GM12892 (cell line): Measurements from ENCODE around the gene LY6G5C.

Source experiments
- POLR2AphosphoS5 ChIP-seq: IDR thresholded peaks from 2 replicates; pipeline ENCODE4 v1.6.1; 2011; ENCODE audit warnings: low read depth, low read length, control low read depth
- TAF1 ChIP-seq: IDR thresholded peaks from 2 replicates; pipeline ENCODE4 v1.6.1; 2011; ENCODE audit warnings: low read depth, mild to moderate bottlenecking, control low read depth, low read length, borderline replicate concordance

DNA sequence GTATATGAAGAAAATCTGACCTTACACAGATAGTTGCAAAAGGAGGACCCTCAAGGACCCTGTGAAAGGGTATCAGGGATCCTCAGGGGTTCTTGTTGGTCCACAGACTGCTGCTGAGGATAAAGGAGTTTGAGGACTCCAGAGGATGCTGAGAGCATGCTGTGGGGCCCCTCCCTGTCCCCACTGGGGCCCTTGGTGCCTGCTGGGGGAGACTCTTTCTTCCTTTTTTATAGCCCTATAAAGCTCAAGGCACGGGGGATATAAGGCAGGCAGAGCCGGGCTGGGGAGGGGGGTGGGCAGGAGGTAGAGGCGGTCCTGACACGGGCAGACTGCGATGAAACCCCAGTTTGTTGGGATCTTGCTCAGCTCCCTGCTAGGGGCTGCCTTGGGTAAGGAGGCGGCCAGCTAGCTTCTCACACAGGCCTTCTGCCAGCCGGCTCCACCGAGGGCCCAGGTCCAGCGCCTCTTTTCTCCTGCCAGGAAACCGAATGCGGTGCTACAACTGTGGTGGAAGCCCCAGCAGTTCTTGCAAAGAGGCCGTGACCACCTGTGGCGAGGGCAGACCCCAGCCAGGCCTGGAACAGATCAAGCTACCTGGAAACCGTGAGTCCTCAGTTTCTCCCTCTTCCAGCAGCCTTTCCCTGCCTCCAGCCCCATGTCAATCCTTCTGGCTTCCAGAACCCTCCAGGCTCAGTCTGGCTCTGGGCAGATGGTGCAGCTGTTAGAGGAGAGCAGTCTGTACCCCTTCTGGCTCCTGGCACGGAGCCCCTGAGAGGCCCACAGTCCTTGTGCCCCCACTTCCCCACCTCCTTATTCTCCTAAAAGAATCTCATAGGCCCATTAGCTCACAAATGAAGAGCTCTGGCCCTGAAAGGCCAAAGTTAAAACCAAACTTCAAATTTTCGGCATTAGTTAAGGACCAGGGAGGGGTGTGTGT lies 34.4 kb upstream of the LY6G5C start, which contains the start of gene LY6G6D:
- TF ChIP-seq POLR2AphosphoS5 (no peak), TAF1 (no peak)
